Erythroblast (primary cell): ENCODE data around the gene ANKRD55.

ENCODE experiments used
- GATA1 ChIP-seq: IDR thresholded peaks from 2 replicates; pipeline ENCODE4 v1.6.1; 2011; ENCODE audit warnings: low read depth, mild to moderate bottlenecking, control low read depth, low read length, moderate library complexity
- POLR2A ChIP-seq: IDR thresholded peaks from 2 replicates; pipeline ENCODE4 v1.6.1; 2011; ENCODE audit warnings: mild to moderate bottlenecking, low read length

- no peak for TF ChIP-seq POLR2A
- TF ChIP-seq GATA1: no peak
Measured at GRCh38 chr5:56092115-56092514, 141.0 kb downstream of the ANKRD55 start.
